K562 (cell line): ENCODE measurements around the gene ARHGDIA. TPM values are rescaled to one million over a fixed set of nuclear protein-coding genes. Genes with fewer than 3 reads are reported as not detected.
A peak's percentile ranks its signal among the peaks of the same experiment; 100 is the strongest.

Source experiments
- BRCA1 ChIP-seq, 2 experiments: fragments of 450-650 bp in 1 of 2; sonication (generic) in 1 of 2; formaldehyde crosslinking in 1 of 2; IDR thresholded peaks; 2 replicates each; pipeline versions ENCODE4 v1.5.0 to v1.6.1; 2017 to 2020; ENCODE audit warnings: mild to moderate bottlenecking in 1 of 2, missing genetic modification reagents in 1 of 2
- CSDE1 ChIP-seq, 2 experiments: fragments of 450-650 bp; IDR thresholded peaks; 2 replicates each; pipeline ENCODE4 v1.6.1; 2016; ENCODE audit warnings: mild to moderate bottlenecking in 1 of 2
- CUX1 ChIP-seq: fragments of 200-800 bp; sonication (Bioruptor generic); IDR thresholded peaks from 2 replicates; pipeline ENCODE4 v1.6.1; 2016; ENCODE audit warnings: missing genetic modification characterization, missing compliant biosample characterization
- FOXA3 ChIP-seq, 2 experiments: fragments of 450-650 bp in 1 of 2; sonication (generic) in 1 of 2; formaldehyde crosslinking; IDR thresholded peaks in 1 of 2; conservative IDR thresholded peaks in 1 of 2; 2 replicates each; pipeline versions ENCODE4 v1.4.0 to v1.8.0; 2020 to 2022; ENCODE audit warnings: mild to moderate bottlenecking in 2 of 2, missing genetic modification reagents in 1 of 2
- HDAC3 ChIP-seq: fragments of 450-650 bp; IDR thresholded peaks from 2 replicates; pipeline ENCODE4 v1.6.1; 2018; ENCODE audit warnings: borderline replicate concordance, mild to moderate bottlenecking, moderate library complexity; ENCODE audit not compliant: partially characterized antibody
- KAT2B ChIP-seq: IDR thresholded peaks from one replicate; pipeline ENCODE4 v1.6.1; 2012; ENCODE audit warnings: low read depth, mild to moderate bottlenecking, control low read depth, inconsistent platforms, low read length, moderate library complexity
- PHB ChIP-seq: fragments of 250-450 bp; sonication (Bioruptor Pico); IDR thresholded peaks from 2 replicates; pipeline ENCODE4 v1.5.0; 2021
- SMAD3 ChIP-seq: fragments of 450-650 bp; formaldehyde crosslinking; conservative IDR thresholded peaks from 2 replicates; pipeline ENCODE4 v1.4.0; 2020; ENCODE audit warnings: mild to moderate bottlenecking
- TEAD2 ChIP-seq: fragments of 450-650 bp; IDR thresholded peaks from 2 replicates; pipeline ENCODE4 v1.6.1; 2016; ENCODE audit warnings: missing genetic modification characterization, control low read depth, missing compliant biosample characterization
- U2AF1 ChIP-seq: fragments of 200-400 bp; formaldehyde crosslinking; optimal IDR thresholded peaks from 2 replicates; pipeline ENCODE3; 2017; ENCODE audit warnings: mild to moderate bottlenecking, low read depth, low read length, moderate library complexity
- polyA plus RNA-seq, 8 experiments: library from polyadenylated mRNA; depleted of rRNA in 4 of 8; stranded (reverse) in 5 of 8; unstranded in 3 of 8; fragments of >200 nt; fragmentation: Nextera tagmentation in 2 of 8; fragmentation: Illumina TruSeq in 1 of 8; extraction: Ambion mirVana in 2 of 8; extraction: Trizol in 1 of 8; gene quantifications; 2 replicates each; pipeline versions ENCODE4 v1.2.1 to v1.2.3, GENCODE V29; 2011 to 2014; ENCODE audit warnings: inconsistent platforms in 1 of 8, missing spikeins in 1 of 8
- total RNA-seq, 7 experiments: library from RNA; depleted of rRNA in 6 of 7; stranded (reverse); fragments of >200 nt in 6 of 7; fragmentation: Illumina TruSeq in 2 of 7; extraction: Trizol in 2 of 7; gene quantifications; 2 replicates each; pipeline versions ENCODE4 v1.2.1 to v1.2.3, GENCODE V29; 2011 to 2021; ENCODE audit warnings: low replicate concordance in 1 of 7
- TF ChIP-seq, protein P1 (sequence below): sonication (generic); formaldehyde crosslinking; IDR thresholded peaks from 2 replicates; pipeline ENCODE4 v1.8.1; 2023; ENCODE audit warnings: mild to moderate bottlenecking, missing genetic modification reagents
- TF ChIP-seq, protein P2 (sequence below): fragments of 250-450 bp; sonication (Bioruptor Pico); IDR thresholded peaks from 2 replicates; pipeline ENCODE4 v1.8.0; 2022; ENCODE audit warnings: moderate library complexity, mild to moderate bottlenecking, inconsistent platforms
- TF ChIP-seq, protein P3 (sequence below): fragments of 250-450 bp; sonication (Bioruptor Pico); IDR thresholded peaks from 2 replicates; pipeline ENCODE4 v1.9.0; 2021; ENCODE audit warnings: mild to moderate bottlenecking, inconsistent platforms

Gene ARHGDIA
- total and polyA plus RNA-seq, 9 of the 15 experiments (the other 6 are each of a cell fraction or from before 2014, with no cell fraction given) = 9.6 to 340 (median 97.6) TPM

DNA sequence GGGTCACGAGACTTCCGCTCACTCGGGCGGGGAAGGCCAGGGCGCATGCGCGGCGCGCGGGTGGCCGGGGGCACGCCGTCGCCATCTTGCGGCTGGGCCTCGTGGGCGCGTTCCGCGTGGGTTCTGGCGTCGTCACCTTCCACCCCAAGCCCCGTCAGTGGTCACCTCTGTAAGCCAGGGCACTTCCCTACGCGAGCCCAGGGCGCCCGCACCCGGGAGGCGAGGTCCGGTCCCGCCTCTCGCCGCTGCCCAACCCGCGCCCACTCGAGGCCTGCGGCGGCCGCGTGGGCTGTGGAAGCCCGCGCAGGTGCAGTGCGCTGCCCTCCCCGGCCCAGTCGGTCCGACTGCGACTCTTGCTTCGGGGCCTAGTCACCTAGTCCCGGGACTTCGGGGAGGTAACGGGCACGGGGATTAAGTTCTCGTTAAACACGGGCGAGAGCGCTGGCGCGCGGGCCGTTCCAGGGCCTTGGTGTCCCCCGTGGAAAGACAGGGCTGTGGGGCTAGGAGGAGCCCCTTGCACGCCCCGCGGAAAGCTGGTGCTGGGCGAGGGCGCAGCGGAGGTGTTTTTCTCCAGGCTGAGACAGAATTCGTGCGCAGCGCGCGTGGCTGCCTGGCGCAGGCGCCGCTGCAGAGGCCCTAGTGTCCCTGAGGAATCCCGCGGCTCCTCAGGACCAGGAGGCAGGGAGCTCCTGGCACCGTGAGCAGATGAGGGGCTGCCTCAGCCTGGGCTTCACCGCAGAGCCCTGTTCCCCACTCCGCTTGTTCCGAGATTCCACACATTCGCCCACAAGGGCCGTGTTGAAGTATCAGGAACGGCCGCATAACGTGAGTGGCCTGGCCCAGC is 472 bp upstream of the ARHGDIA start (continued):
- TF ChIP-seq, protein P1, sequence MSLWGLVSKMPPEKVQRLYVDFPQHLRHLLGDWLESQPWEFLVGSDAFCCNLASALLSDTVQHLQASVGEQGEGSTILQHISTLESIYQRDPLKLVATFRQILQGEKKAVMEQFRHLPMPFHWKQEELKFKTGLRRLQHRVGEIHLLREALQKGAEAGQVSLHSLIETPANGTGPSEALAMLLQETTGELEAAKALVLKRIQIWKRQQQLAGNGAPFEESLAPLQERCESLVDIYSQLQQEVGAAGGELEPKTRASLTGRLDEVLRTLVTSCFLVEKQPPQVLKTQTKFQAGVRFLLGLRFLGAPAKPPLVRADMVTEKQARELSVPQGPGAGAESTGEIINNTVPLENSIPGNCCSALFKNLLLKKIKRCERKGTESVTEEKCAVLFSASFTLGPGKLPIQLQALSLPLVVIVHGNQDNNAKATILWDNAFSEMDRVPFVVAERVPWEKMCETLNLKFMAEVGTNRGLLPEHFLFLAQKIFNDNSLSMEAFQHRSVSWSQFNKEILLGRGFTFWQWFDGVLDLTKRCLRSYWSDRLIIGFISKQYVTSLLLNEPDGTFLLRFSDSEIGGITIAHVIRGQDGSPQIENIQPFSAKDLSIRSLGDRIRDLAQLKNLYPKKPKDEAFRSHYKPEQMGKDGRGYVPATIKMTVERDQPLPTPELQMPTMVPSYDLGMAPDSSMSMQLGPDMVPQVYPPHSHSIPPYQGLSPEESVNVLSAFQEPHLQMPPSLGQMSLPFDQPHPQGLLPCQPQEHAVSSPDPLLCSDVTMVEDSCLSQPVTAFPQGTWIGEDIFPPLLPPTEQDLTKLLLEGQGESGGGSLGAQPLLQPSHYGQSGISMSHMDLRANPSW (CRISPR knock-in tag) = 0 out of 2 replicates have a peak, but pooled peaks have one; percentile 69
- TF ChIP-seq HDAC3 = no peak
- TF ChIP-seq, protein P2, sequence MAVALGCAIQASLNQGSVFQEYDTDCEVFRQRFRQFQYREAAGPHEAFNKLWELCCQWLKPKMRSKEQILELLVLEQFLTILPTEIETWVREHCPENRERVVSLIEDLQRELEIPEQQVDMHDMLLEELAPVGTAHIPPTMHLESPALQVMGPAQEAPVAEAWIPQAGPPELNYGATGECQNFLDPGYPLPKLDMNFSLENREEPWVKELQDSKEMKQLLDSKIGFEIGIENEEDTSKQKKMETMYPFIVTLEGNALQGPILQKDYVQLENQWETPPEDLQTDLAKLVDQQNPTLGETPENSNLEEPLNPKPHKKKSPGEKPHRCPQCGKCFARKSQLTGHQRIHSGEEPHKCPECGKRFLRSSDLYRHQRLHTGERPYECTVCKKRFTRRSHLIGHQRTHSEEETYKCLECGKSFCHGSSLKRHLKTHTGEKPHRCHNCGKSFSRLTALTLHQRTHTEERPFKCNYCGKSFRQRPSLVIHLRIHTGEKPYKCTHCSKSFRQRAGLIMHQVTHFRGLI (CRISPR knock-in tag) = no peak
- TF ChIP-seq CUX1 = no peak; the same call in none of the 2 replicates
- no peak for TF ChIP-seq KAT2B
- TF ChIP-seq BRCA1 (IDR thresholded peaks at IDR 0.05) = no peak
- 0 out of 2 replicates have a peak, but pooled peaks have one; percentile 82 for TF ChIP-seq BRCA1 (CRISPR knock-in tag; IDR thresholded peaks at IDR 0.05)
- no peak for TF ChIP-seq TEAD2 (tag)
- TF ChIP-seq SMAD3 (CRISPR knock-in tag) = peak; percentile 15; the same call in 1 of the 2 replicates
- TF ChIP-seq FOXA3 (CRISPR knock-in tag; conservative IDR thresholded peaks at IDR 0.05 in 1 of 2, IDR thresholded peaks at IDR 0.05 in 1 of 2) = peak in 1 of 2 experiments; percentile 87; a peak in 2 of 4 replicates
- no peak for TF ChIP-seq CSDE1 (IDR thresholded peaks at IDR 0.05)
- peak; percentile 72 for TF ChIP-seq U2AF1
- TF ChIP-seq PHB (CRISPR knock-in tag) = peak; percentile 92; the same call in 1 of the 2 replicates
- TF ChIP-seq, protein P3, sequence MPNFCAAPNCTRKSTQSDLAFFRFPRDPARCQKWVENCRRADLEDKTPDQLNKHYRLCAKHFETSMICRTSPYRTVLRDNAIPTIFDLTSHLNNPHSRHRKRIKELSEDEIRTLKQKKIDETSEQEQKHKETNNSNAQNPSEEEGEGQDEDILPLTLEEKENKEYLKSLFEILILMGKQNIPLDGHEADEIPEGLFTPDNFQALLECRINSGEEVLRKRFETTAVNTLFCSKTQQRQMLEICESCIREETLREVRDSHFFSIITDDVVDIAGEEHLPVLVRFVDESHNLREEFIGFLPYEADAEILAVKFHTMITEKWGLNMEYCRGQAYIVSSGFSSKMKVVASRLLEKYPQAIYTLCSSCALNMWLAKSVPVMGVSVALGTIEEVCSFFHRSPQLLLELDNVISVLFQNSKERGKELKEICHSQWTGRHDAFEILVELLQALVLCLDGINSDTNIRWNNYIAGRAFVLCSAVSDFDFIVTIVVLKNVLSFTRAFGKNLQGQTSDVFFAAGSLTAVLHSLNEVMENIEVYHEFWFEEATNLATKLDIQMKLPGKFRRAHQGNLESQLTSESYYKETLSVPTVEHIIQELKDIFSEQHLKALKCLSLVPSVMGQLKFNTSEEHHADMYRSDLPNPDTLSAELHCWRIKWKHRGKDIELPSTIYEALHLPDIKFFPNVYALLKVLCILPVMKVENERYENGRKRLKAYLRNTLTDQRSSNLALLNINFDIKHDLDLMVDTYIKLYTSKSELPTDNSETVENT (CRISPR knock-in tag) = peak; percentile 89
